Midbrain (tissue), 1 donor: ENCODE results near the gene NAXD.
"Not testable (repeated sequence)": the region's sequence is repeated elsewhere in the genome, so short reads cannot be mapped to it uniquely, and the experiment has no call there.

ENCODE experiments used
- DNase-seq: peaks from one replicate; lab custom pipeline; 2025; lab: John Stamatoyannopoulos, UW

Gene NAXD

DNA sequence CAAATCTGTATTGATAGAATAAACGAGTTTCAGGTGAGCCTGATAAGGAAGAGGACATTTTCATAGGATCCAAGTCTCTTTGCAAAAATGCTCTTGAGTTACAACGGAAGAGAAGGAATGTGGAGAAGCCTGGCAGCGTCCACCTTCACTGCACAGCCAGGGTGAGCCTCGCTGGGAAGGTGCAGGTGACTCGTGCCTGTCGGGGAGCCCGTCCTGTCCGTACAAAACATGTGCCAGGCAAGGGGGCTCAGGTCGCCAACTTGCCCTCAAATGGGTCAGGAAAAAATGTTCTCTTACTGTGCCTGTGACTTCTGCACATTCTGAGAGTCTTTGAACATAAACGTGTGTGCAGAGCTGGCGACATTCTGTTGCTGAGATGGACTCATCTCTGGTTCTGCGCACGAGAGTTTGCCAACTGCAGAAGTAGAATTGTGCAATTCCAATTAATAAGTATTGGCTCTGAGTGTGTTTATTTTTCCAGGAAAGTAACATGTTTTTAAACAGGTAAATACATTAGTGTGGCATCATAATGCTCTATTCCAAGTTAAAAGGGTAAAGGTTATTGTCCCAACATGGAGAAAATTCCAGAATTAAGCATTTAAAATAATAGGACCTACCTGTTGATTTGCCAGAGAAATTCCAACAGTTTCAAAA is 28.6 kb downstream of the NAXD start:
- DNase-seq, result no peak

DNA sequence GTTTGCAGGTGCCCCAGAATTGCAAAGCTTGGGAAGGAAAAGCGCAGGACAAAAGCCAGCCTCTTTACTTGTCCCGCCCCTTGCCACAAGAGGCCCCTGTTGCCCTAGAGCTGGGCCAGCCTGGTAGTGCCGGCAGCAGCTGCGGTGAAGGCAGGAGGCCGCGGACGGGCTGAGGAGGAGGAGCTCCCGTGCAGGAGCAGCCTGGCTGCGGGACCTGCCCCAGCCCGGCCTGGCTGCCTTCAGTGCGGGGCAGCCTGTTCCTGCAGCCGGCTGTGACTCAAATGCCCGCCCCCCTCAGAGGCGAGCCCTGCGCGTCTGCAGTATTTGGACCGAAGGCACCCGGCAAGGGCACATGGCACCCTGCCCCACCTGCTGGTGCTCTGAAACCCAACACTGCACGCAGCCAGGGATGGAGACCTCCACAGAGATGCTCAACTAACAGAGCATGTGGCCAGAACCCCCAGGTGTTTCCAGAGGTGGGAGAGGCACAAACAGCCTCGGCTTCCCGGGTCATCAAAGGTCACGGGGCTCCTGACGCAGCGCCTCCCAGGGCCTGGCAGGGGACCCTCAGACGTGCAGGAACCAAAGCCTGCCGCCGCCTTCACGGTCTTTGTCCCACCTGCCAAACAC is 29.7 kb downstream of the NAXD start:
- DNase-seq, result peak; percentile 54

DNA sequence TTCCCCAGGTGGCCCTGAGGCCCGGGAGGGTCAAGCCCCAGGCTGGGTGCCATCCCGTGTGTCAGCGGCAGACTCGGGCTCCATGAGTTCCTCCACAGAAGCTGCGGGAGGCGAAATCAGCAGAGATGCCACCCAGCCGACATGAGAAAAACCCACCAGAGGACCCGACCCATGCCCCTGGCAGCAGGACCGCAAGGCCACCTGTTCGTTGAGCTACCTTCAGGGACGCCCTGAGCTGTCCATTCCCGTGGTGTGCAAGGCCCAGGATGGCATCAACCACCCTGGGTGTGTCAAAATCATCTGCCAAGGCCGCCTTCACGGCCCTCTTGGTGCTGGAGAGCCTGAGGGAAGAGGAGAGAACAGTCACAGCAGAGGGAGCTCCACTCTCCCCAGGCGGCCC is 30.4 kb downstream of the NAXD start:
- DNase-seq, result no peak

DNA sequence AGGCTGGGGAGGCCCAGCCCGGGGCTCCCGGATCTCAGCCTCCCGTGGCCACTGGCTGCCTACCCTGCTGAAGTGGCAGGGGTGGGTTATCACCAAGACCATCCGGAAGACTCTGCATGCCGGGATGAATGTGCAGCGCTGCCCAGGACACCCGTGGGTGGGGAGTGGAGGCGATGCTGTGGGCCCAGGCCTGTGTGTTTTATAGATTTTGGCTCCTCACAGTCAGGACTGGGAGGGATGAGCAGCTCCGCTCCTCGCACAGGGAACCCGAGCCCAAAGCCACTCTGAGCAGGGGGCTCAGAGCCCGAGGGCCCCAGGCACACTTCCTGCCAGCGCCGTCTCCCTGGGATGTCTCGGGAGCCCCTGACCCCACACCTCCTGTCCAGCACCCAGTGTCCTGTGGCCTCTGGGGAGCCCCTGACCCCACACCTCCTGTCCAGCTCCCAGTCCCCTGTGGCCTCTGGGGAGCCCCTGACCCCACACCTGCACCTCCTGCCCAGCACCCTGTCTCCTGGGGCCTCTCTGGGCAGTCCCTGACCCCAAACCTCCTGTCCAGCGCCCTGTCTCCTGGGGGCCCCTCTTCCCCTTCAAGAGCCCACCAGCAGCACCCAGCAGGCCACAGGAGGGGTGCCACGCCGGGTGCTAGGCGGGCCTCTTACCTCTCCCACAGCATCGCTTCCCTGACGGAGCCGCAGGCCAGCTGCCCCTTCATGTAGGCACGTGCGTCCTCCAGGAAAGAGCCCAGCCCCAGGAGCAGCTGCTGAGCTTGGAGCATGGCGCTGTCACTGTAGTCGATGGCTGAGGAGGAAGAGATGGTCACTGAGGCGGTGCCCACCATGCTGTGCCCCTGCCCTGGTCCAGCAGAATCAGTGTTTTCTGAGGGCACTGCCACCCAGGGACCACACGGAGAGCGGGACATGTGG is 31.4 kb downstream of the NAXD start:
- no peak for DNase-seq

DNA sequence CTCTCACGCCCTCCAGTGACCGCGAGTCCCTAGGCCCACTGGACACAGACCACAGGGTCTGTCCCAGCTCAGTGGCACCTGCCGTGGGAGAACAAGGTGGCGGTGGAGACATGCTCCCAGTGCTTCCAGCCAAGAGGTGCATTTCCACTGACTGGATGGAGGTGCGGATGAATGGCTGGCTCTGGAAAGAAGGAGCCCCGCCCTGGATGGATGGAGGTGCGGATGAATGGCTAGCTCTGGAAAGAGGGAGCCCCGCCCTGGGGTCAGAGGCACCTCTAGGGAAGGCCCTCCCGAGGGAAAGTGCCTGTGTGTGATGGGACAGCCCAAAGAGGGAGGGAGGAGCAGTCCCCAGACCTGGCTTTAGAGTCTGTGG is 32.0 kb downstream of the NAXD start:
- no peak for DNase-seq

DNA sequence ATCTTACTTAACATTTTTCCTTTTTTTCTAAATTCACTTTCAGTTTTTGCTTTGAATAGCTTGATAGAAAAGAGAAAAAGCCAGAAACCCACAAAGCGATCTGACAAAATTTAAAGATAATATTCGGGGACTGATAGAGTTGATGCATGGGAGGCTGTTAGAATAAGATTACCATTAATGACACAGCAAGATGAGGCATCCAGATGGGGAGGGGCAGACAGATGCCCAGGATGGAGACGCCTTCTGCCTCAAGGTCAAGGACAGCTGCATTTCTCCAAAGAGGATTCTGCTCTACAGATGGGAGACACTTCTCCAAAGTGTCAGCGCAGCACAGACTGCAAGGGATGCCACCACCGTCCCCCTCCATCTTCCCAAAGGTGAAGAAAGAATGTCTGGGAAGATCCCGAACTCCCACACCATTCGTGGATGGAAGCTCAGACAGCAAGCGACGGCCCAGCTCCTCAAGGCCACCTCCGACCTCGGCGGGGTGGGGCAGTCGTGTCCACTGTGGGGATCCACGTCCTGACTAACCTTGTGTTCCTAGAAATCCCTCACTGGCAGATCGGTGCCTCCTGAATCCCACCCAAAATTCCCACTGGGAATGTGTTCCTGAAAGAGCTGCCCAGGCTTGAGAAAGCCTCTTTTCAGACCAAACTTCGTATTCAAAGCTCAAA is 32.9 kb downstream of the NAXD start:
- DNase-seq, result no peak

DNA sequence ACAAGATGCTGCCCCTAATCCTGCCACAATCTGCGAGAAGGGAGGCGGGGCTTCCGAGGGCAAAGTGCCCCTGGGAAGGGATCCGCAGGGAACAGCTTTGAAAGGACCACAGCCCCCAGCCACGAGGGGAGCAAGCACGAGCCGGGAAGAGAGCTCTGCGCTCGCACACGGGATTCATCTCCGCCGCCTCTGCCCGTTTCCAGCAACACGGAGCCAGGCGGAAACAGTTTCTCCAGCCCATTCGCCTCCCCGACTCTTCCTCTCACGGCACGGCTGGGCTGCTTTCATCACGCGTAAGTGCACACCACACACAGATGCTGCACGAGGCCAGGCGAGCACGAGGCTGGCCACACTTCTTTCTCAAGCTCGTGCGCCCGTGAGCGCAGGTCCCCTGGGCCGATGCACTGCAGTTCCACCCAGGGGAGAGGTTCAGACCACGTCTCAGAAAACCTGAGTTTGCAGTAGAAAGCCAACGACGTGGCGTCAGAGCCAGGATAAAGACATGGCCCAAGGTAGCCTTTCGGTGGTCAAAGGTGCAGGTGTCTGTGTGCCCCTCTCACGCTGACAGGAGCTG is 33.6 kb downstream of the NAXD start:
- no peak for DNase-seq

DNA sequence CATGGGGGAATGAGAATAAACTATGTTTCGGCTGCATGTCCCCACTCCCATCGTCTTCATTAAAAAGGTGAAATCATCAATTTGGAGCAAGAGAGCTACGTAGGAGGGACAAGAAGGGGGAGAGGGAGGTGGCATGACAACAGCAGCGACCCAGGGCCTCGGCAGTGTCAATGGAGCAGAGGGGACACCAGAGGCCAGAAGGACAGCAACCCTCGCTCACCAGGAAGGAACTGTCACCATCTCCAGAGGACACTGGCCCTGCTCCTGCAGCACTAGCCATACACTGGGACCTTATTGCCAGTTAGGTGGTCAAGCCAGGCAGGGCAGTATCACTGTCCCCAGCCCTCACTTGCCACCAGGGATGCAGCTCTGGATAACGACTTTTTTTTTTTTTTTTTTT is 34.2 kb downstream of the NAXD start:
- no peak for DNase-seq

DNA sequence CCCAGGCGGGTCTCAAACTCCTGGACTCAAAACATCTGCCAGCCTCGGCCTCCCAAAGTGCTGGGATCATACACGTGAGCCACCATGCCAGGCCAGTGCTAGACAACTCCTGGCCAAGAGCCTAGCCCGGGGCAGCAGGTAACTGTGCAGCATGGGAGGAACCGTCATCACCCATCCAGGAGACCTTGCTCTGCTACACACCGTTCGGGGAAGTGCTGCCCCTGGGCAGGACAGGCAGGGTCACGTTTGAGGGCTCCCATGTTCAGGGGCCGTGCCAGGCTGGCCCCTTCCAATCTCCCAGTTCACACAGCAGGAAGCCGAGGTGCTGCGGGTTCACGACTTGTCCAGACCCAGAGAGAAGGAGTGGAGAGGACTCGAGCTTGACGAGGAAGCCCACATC is 35.1 kb downstream of the NAXD start:
- DNase-seq, result no peak

DNA sequence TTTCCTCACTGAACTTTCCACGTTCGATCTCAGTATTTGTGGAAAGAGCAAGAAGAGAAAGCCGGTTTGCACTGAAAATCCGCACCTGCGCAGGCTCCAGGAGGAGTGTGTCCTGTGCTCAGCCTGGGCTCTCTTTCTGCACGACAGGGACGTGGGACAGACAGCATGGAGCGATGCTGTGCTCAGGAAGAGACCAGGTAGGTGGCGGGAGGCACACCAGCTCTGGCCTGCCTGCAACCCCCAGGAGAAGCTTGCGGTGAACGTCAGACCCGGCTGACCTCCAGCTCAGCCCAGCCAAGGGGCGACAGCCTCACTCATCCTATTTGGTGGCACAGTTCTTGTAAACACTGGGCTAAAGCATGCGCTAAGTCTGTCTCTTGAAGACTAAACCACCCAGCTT is 35.9 kb downstream of the NAXD start:
- no peak for DNase-seq

DNA sequence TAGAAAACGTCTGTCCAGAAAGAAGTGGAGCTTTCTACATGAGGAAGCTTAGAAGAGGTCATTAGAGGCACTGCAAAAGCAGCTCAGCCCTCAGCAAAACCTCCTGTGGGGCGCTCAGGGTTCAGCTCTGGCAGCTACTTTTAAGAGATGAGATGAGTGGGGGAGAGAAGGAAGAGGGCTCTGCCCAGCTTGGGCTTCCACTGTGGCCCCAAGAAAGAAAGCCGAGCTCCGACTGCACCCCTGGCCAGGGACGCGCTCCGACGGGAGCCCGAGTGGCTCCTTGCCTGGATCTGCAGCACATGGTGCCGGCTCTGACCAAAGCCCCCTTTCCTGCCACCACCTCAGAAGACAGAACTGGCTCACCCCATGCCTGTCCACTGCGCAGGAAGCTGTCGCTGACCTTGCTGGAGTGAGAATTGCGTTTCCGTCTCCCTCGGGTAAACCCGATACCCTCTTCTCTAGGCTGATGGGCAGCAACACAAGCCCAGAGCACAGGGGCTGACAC is 36.4 kb downstream of the NAXD start:
- DNase-seq, result no peak

DNA sequence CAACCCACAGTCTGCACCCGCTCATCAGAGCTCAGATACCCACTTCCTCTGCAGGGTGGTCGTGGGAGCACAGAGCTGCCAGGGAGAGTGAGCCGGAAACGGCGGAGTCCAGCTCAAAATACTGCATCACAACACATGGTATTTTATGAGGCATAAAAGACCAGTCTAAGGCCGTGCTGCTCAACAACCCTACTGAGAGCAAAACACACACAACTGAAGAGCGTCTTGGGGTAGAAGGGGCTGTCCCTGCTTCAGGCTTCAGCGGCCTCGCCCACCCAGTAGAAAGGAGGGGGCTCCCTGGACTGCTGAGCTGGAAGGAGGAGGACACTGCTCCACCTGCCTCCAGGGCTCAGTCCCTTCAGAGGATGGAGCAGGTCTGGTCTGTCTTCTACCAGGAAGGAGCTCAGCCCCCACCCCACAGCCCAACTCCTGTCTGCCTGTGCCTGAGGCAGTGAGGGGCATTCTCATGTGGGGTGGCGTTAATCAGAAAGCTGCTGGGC is 36.9 kb downstream of the NAXD start:
- DNase-seq, result no peak

DNA sequence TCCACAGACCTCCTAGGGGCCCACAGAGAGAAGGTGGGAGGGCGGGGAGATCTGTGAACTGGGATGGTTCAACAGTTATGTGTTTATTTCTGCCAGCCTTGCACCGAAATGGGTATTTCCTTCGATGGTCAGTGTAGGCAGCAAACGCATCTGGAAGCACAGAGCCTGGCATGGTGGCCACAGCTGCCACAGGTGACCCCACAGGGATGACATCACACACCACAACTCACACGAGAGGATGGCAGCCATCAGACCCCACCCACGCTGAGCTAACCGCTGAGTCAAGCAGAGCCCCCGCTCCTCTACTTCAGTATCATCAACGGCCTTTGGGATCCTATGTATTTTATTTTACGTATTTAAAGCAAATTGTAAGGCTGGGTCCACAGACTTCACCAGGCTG is 37.4 kb downstream of the NAXD start:
- no peak for DNase-seq

DNA sequence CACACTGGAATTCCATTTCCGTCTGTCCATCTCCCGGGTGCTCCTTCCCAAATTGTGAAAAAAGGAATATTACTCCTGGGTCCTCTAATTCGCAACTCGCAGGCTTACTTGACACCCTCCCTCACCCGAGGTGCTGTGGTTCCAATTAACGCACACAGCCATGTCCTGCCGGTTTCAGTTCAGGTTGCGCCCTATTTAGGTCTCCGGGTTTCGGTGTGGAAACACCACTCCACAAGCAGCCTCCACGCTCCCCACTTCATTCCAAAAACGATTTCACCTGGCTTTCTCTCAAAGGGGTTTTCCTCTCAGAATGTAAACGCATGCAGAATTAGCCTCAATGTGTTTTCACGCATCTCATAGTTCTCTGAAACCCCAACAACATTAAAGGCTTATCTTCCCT is 37.9 kb downstream of the NAXD start:
- DNase-seq, result no peak

DNA sequence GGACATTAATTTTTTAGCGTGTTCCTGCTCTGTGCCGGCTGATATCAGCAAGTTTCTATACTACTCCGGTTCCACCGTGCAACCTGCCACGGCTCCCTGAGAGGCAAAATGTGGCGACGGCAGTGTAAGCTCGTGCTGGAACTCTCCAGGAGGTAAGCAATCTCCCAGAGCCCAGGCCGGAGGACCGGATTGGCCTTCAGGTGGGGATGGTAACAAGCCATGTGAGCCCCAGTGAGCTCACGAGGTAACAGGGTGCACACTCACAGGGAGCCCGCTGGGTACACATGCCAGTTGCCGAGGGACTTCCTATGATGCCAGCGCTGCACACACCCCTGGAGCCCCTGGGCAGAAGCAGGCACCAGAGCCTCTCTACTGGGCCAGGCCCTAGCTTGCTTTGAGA is 38.5 kb downstream of the NAXD start:
- DNase-seq, result no peak

DNA sequence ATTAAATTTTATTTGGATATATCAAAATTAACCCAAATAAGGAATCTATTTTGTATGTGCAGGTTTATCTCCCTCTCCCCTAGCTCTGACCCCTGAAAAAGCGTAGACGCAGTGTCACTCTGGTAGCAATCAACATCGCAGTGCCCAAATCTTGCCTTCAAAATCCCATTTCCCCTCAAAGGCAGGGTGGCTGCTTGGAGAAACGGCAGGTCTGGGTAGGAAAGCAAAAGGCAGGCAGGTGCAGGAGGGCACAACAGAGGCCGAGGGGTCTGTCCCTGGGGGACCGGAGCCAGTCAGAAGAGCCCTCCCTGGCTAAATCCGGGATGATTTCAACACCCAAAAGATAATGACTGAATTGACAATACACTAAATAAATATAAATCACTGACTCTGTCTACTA is 41.9 kb downstream of the NAXD start:
- DNase-seq, result no peak

DNA sequence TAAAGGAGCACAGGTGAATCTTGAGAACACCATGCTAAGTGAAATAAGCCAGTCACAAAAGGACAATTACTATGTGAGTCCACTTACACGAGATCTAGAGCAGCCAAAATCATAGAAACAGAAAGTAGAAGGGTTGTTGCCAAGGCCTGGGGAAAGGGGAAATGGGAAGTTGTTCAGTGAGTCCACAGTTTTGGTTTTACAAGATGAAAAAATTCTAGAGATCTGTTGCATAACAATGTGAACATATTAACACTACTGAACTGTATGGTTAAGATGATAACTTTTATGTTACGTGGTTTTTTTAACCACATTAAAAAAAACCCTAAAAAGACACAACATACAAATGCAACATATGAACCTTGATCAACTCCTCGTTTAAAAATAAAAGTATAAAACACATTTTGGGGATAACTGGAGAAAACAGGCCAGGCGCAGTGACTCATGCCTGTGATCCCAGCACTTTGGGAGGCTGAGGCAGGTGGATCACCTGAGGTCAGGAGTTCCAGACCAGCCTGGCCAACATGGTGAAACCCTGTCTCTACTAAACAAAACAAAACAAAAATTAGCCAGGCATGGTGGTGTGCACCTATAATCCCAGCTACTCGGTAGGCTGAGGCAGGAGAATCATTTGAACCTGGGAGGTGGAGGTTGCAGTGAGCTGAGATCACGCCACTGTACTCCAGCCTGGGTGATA is 43.0 kb downstream of the NAXD start:
- not testable (repeated sequence) for DNase-seq

DNA sequence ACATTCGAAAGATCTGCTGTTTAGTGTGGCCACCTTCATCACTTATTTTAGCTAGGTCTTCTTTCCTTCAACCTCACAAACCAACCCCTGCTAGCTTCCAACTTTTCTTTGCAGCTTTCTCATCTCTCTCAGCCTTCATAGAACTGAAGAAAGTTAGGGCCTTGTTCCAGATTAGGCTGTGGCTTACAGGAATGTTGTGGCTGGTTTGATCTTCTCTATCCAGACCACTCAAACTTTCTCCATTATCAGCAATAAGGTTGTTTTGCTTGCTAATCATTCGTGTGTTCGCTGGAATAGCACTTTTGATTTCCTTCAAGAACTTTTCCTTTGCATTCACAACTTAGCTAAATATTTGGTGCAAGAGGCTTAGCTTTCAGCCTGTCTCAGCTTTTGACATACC is 45.9 kb downstream of the NAXD start:
- DNase-seq, result no peak

DNA sequence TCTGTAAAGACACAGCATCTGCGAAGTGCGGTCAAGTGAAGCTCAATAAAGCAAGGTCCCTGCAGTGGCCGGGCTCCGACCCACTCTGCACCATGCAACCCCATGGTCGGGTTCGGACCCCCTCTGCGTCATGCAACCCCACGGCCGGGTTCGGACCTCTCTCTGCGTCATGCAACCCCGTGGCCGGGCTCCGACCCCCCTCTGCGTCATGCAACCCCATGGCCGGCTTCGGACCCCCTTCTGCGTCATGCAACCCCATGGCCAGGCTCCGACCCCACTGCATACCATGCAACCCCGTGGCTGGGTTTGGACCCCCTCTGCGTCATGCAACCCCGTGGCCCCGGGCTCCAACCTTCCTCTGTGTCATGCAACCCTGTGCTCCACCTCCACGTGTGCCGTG is 46.7 kb downstream of the NAXD start:
- DNase-seq, result no peak

DNA sequence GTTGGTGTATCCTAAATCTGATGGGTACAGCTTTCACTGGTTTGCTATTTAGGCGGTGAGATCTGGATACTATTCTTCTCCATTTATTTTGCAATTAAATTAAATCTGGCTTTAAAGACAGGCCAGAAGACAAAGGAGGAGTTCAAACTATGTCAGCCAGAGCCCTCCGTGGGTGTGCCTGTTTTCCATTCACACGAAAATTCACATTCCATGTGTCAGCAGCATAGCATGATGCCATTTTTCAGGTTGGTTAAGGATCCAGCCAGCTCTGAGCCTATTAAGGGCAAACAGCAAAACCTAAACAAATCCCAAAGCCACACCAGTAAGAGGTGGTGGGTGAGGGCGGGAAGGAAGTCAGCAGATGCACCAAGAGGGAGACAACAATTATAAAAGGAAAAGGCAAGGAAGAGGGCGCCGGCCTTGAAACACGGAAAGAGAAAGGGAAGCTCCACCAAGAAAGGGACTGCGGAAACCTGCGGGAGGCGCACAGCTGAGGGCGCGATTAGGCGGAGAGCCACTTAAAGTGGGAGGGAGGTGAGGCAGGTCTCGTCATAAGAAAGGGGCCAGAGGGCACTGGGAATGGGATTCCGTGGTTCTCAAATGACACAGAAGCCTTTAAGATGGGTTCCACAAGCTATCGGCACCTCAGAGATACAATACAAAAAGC is 47.6 kb downstream of the NAXD start:
- DNase-seq, result no peak

DNA sequence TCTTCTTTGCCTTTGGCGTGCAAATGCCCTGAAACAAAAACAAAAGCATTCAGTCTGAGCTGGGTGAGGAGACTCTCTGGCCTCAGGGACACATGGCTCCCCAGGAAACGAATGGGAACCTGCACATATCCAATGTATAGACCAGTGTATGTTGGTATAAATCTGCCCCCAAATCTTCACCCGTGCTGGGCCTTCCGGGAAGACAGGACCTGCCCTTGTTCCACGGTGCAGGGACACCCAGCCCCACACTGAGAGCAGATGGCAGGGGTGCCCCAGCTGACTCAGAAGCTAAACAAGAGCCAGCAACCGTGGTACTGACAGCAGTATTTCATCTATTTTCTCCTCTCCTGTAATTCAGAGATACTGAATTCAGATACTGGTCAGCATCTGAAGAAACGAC is 48.1 kb downstream of the NAXD start:
- DNase-seq, result no peak
